SK-N-SH (cell line): ENCODE measurements around the gene PTPN14. TPM values are rescaled to one million over a fixed set of nuclear protein-coding genes. Genes with fewer than 3 reads are reported as not detected.

Experiments
- CTCF ChIA-PET: fragments of 300-600, 350-600 bp; formaldehyde crosslinking; extraction: SDS; loops from one replicate; lab custom pipeline; 2021; lab: Yijun Ruan, JAX
- POLR2A ChIA-PET: fragments of 350-600 bp; sonication (Branson Sonifier 250); formaldehyde crosslinking; extraction: SDS; loops from one replicate; lab custom pipeline; 2020; ENCODE audit warnings: antibody characterized with exemption, inconsistent platforms; lab: Yijun Ruan, JAX
- DNase-seq: peaks from one replicate; pipeline ENCODE4 v3.0.0; 2012
- H2AFZ ChIP-seq: fragments of 200-600 bp; sonication (generic); 2 replicates; pipeline ENCODE4 v1.8.1; 2016; ENCODE audit warnings: antibody characterized with exemption, mild to moderate bottlenecking, low read depth
- H3F3A ChIP-seq: fragments of 200-600 bp; sonication (generic); replicated peaks from 2 replicates; pipeline ENCODE3; 2016; ENCODE audit warnings: antibody characterized with exemption, mild to moderate bottlenecking; ENCODE audit not compliant: insufficient read depth
- H3K27ac ChIP-seq, 2 experiments: fragments of 200-500 bp in 1 of 2; fragments of 200-600 bp in 1 of 2; sonication (Bioruptor generic) in 1 of 2; sonication (generic), shearing (Covaris generic) in 1 of 2; 2 replicates each; pipeline versions ENCODE4 v1.5.1 to v1.6.1; 2014 to 2016; ENCODE audit warnings: low read depth in 2 of 2, inconsistent platforms in 1 of 2, low read length in 1 of 2, mild to moderate bottlenecking in 1 of 2, mixed read lengths in 1 of 2
- H3K27me3 ChIP-seq: fragments of 200-600 bp; sonication (generic), shearing (Covaris generic); 2 replicates; pipeline ENCODE4 v1.6.1; 2016; ENCODE audit warnings: mixed run types; ENCODE audit not compliant: insufficient read depth
- H3K36me3 ChIP-seq, 2 experiments: fragments of 200-500 bp in 1 of 2; fragments of 200-600 bp in 1 of 2; sonication (Bioruptor generic) in 1 of 2; sonication (generic) in 1 of 2; replicated peaks in 1 of 2; 2 replicates each; pipeline versions ENCODE3 to v1.5.1; 2014 to 2016; ENCODE audit warnings: low read length in 1 of 2, mild to moderate bottlenecking in 1 of 2; ENCODE audit not compliant: insufficient read depth in 2 of 2, control insufficient read depth in 1 of 2
- H3K4me1 ChIP-seq, 2 experiments: fragments of 200-500 bp in 1 of 2; fragments of 200-600 bp in 1 of 2; sonication (Bioruptor generic) in 1 of 2; sonication (generic), shearing (Covaris generic) in 1 of 2; 2 replicates each; pipeline versions ENCODE4 v1.5.1 to v1.6.1; 2014 to 2016; ENCODE audit warnings: low read depth in 1 of 2, low read length in 1 of 2, mixed run types in 1 of 2; ENCODE audit not compliant: insufficient read depth in 2 of 2, control insufficient read depth in 1 of 2
- H3K4me2 ChIP-seq: fragments of 200-600 bp; sonication (generic), shearing (Covaris generic); 2 replicates; pipeline ENCODE4 v1.6.1; 2017; ENCODE audit warnings: mixed run types
- H3K4me3 ChIP-seq, 2 experiments: fragments of 200-500 bp in 1 of 2; fragments of 200-600 bp in 1 of 2; sonication (Bioruptor generic) in 1 of 2; sonication (generic), shearing (Covaris generic) in 1 of 2; 2 replicates each; pipeline versions ENCODE4 v1.5.1 to v1.8.1; 2014 to 2016; ENCODE audit warnings: low read depth in 2 of 2, inconsistent platforms in 1 of 2, low read length in 1 of 2, mild to moderate bottlenecking in 1 of 2, mixed read lengths in 1 of 2, moderate library complexity in 1 of 2
- H3K79me2 ChIP-seq: fragments of 200-600 bp; sonication (generic); 2 replicates; pipeline ENCODE4 v1.8.1; 2017; ENCODE audit warnings: mild to moderate bottlenecking; ENCODE audit not compliant: insufficient read depth
- H3K9ac ChIP-seq: fragments of 200-600 bp; sonication (generic); 2 replicates; pipeline ENCODE4 v1.6.1; 2017; ENCODE audit warnings: mixed run types
- H3K9me2 ChIP-seq: fragments of 200-600 bp; sonication (generic); 2 replicates; pipeline ENCODE4 v1.6.1; 2017; ENCODE audit warnings: mixed run types
- H3K9me3 ChIP-seq: fragments of 200-600 bp; sonication (generic); 2 replicates; pipeline ENCODE4 v1.6.1; 2017; ENCODE audit warnings: mixed run types, mild to moderate bottlenecking, moderate library complexity
- H4K20me1 ChIP-seq: fragments of 200-600 bp; sonication (generic); 2 replicates; pipeline ENCODE4 v1.6.1; 2017; ENCODE audit warnings: mild to moderate bottlenecking, mixed run types; ENCODE audit not compliant: insufficient read depth
- EP300 ChIP-seq, 2 experiments: IDR thresholded peaks; 2 replicates each; pipeline versions ENCODE4 v1.4.0 to v1.6.1; 2012; ENCODE audit warnings: borderline replicate concordance in 1 of 2, low read depth in 1 of 2, low read length in 1 of 2
- EZH2phosphoT487 ChIP-seq: fragments of 200-600 bp; sonication (generic); IDR thresholded peaks from 2 replicates; pipeline ENCODE4 v1.6.1; 2017; ENCODE audit warnings: low read depth, mixed run types, mild to moderate bottlenecking, antibody characterized with exemption, moderate library complexity, borderline replicate concordance
- FOSL2 ChIP-seq: IDR thresholded peaks from 2 replicates; pipeline ENCODE4 v1.4.0; 2012; ENCODE audit warnings: low read depth, mild to moderate bottlenecking, moderate library complexity, borderline replicate concordance
- GABPA ChIP-seq: IDR thresholded peaks from 2 replicates; pipeline ENCODE4 v1.4.0; 2012; ENCODE audit warnings: low read depth, mild to moderate bottlenecking
- MEF2A ChIP-seq: IDR thresholded peaks from 2 replicates; pipeline ENCODE4 v1.4.0; 2012; ENCODE audit warnings: low read depth, borderline replicate concordance
- NRF1 ChIP-seq: IDR thresholded peaks from 2 replicates; pipeline ENCODE4 v1.6.1; 2012; ENCODE audit warnings: low read depth, mild to moderate bottlenecking, low read length
- POLR2AphosphoS5 ChIP-seq: IDR thresholded peaks from 2 replicates; pipeline ENCODE4 v1.6.1; 2012; ENCODE audit warnings: low read depth, low read length
- RAD21 ChIP-seq: IDR thresholded peaks from 2 replicates; pipeline ENCODE4 v1.6.1; 2012; ENCODE audit warnings: mild to moderate bottlenecking, low read length
- RFX5 ChIP-seq: IDR thresholded peaks from 2 replicates; pipeline ENCODE4 v1.6.1; 2012; ENCODE audit warnings: mild to moderate bottlenecking, improper control_type of control experiment, low read length
- SIN3A ChIP-seq: IDR thresholded peaks from 2 replicates; pipeline ENCODE4 v1.6.1; 2012; ENCODE audit warnings: low read depth, mild to moderate bottlenecking, low read length, moderate library complexity, borderline replicate concordance
- TAF1 ChIP-seq: IDR thresholded peaks from 2 replicates; pipeline ENCODE4 v1.6.1; 2012; ENCODE audit warnings: low read depth, mild to moderate bottlenecking, low read length, moderate library complexity, borderline replicate concordance
- TEAD4 ChIP-seq: IDR thresholded peaks from 2 replicates; pipeline ENCODE4 v1.4.0; 2012; ENCODE audit warnings: mild to moderate bottlenecking, borderline replicate concordance; ENCODE audit not compliant: insufficient read depth
- WGBS: methylation state at CpG from one replicate; pipeline ENCODE4 v1.1.6; 2017; ENCODE audit warnings: low lambda C conversion rate; 5-methylcytosine and 5-hydroxymethylcytosine counted together
- polyA plus RNA-seq, 3 experiments: library from polyadenylated mRNA; depleted of rRNA; stranded (reverse); fragments of >200 nt; gene quantifications; 2 replicates each; pipeline ENCODE4 v1.2.3, GENCODE V29; 2012
- TF ChIP-seq, protein P1 (sequence below): IDR thresholded peaks from 2 replicates; pipeline ENCODE4 v1.6.1; 2012; ENCODE audit warnings: mild to moderate bottlenecking, low read depth, low read length, moderate library complexity
- TF ChIP-seq, protein P2 (sequence below): IDR thresholded peaks from 2 replicates; pipeline ENCODE4 v1.4.0; 2012; ENCODE audit warnings: low read depth, borderline replicate concordance
- TF ChIP-seq, protein P3 (sequence below): fragments of 200-600 bp; sonication (generic); IDR thresholded peaks from 2 replicates; pipeline ENCODE4 v1.6.1; 2017; ENCODE audit warnings: antibody characterized with exemption, mild to moderate bottlenecking, moderate library complexity
- TF ChIP-seq, protein P4 (sequence below): IDR thresholded peaks from 2 replicates; pipeline ENCODE4 v1.4.0; 2012; ENCODE audit warnings: low read depth
- TF ChIP-seq, protein P5 (sequence below): IDR thresholded peaks from 2 replicates; pipeline ENCODE4 v1.4.0; 2012; ENCODE audit warnings: low read depth, borderline replicate concordance

PTPN14 gene
- polyA plus RNA-seq, 1 of the 3 experiments (the other 2 are of a cell fraction): 12.8 TPM

DNA sequence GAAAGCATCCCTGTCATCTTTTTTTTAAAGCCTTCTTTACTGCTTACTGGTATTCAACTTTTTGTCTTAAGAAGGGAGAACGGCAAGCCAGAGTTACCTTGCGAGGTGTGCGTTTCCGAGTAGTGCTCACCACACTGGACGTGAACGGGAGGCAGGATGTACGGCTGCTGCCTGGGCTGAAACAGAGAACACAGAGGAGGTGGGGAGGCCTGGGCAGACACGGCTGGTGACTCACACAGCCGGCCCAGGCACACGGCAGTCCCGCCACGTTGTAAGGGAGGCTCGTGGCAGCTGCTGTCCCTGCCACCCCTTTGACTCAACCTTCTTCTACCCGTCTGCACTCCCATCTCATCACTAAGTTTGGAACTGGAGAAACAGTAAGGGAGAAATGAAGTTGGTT lies 164.7 kb downstream of the PTPN14 start:
- Histone ChIP-seq H3K27ac (peak overlapping the region; percentile 12 to 51; a peak in 3 of 4 replicates), H2AFZ (no peak overlapping the region), H3K4me3 (no peak overlapping the region), H3K79me2 (peaks cover 38% of the 10 kb centered on the region; the same call in 1 of the 2 replicates), H3K27me3 (no peaks in the 10 kb centered on the region), H3K9ac (no peak overlapping the region), H3K4me2 (no peak overlapping the region), H3F3A (peaks cover 12% of the 10 kb centered on the region), H4K20me1 (no peaks in the 10 kb centered on the region), H3K4me1 (no peaks in the 10 kb centered on the region; a peak in 2 of 4 replicates), H3K9me2 (no peaks in the 10 kb centered on the region), H3K9me3 (no peaks in the 10 kb centered on the region), H3K36me3 (peaks cover 51 to 84% of the 10 kb centered on the region in 2 experiments)
- WGBS: 73% methylated on average over 12 of the region's 14 CpGs
- TF ChIP-seq NRF1: no peak
- no peak for TF ChIP-seq GABPA
- TF ChIP-seq TEAD4: no peak
- TF ChIP-seq, protein P1, sequence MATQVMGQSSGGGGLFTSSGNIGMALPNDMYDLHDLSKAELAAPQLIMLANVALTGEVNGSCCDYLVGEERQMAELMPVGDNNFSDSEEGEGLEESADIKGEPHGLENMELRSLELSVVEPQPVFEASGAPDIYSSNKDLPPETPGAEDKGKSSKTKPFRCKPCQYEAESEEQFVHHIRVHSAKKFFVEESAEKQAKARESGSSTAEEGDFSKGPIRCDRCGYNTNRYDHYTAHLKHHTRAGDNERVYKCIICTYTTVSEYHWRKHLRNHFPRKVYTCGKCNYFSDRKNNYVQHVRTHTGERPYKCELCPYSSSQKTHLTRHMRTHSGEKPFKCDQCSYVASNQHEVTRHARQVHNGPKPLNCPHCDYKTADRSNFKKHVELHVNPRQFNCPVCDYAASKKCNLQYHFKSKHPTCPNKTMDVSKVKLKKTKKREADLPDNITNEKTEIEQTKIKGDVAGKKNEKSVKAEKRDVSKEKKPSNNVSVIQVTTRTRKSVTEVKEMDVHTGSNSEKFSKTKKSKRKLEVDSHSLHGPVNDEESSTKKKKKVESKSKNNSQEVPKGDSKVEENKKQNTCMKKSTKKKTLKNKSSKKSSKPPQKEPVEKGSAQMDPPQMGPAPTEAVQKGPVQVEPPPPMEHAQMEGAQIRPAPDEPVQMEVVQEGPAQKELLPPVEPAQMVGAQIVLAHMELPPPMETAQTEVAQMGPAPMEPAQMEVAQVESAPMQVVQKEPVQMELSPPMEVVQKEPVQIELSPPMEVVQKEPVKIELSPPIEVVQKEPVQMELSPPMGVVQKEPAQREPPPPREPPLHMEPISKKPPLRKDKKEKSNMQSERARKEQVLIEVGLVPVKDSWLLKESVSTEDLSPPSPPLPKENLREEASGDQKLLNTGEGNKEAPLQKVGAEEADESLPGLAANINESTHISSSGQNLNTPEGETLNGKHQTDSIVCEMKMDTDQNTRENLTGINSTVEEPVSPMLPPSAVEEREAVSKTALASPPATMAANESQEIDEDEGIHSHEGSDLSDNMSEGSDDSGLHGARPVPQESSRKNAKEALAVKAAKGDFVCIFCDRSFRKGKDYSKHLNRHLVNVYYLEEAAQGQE: no peak
- TF ChIP-seq RAD21: no peak
- TF ChIP-seq EZH2phosphoT487: no peak
- TF ChIP-seq TAF1: no peak
- TF ChIP-seq, protein P2, sequence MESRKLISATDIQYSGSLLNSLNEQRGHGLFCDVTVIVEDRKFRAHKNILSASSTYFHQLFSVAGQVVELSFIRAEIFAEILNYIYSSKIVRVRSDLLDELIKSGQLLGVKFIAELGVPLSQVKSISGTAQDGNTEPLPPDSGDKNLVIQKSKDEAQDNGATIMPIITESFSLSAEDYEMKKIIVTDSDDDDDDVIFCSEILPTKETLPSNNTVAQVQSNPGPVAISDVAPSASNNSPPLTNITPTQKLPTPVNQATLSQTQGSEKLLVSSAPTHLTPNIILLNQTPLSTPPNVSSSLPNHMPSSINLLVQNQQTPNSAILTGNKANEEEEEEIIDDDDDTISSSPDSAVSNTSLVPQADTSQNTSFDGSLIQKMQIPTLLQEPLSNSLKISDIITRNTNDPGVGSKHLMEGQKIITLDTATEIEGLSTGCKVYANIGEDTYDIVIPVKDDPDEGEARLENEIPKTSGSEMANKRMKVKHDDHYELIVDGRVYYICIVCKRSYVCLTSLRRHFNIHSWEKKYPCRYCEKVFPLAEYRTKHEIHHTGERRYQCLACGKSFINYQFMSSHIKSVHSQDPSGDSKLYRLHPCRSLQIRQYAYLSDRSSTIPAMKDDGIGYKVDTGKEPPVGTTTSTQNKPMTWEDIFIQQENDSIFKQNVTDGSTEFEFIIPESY: no peak
- TF ChIP-seq RFX5: no peak
- TF ChIP-seq, protein P3, sequence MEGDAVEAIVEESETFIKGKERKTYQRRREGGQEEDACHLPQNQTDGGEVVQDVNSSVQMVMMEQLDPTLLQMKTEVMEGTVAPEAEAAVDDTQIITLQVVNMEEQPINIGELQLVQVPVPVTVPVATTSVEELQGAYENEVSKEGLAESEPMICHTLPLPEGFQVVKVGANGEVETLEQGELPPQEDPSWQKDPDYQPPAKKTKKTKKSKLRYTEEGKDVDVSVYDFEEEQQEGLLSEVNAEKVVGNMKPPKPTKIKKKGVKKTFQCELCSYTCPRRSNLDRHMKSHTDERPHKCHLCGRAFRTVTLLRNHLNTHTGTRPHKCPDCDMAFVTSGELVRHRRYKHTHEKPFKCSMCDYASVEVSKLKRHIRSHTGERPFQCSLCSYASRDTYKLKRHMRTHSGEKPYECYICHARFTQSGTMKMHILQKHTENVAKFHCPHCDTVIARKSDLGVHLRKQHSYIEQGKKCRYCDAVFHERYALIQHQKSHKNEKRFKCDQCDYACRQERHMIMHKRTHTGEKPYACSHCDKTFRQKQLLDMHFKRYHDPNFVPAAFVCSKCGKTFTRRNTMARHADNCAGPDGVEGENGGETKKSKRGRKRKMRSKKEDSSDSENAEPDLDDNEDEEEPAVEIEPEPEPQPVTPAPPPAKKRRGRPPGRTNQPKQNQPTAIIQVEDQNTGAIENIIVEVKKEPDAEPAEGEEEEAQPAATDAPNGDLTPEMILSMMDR: no peak
- no peak for TF ChIP-seq SIN3A
- no peak for TF ChIP-seq MEF2A
- TF ChIP-seq EP300 (IDR thresholded peaks at IDR 0.05; ENCODE audit: borderline replicate concordance in 1 of 2, low read depth in 1 of 2, low read length in 1 of 2): no peak
- no peak for TF ChIP-seq POLR2AphosphoS5
- TF ChIP-seq, protein P4, sequence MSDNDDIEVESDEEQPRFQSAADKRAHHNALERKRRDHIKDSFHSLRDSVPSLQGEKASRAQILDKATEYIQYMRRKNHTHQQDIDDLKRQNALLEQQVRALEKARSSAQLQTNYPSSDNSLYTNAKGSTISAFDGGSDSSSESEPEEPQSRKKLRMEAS: peak; percentile 62
- peak; percentile 33; the same call in 1 of the 2 replicates for TF ChIP-seq FOSL2
- TF ChIP-seq, protein P5, sequence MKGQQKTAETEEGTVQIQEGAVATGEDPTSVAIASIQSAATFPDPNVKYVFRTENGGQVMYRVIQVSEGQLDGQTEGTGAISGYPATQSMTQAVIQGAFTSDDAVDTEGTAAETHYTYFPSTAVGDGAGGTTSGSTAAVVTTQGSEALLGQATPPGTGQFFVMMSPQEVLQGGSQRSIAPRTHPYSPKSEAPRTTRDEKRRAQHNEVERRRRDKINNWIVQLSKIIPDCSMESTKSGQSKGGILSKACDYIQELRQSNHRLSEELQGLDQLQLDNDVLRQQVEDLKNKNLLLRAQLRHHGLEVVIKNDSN: no peak
- ChIA-PET CTCF (interaction anchor here (1.2 kb wide), 1 partner anchor 10 kb away, joined by 3 read pairs; no protein-coding TSS in a partner anchor), POLR2A (no interaction called here)
- DNase-seq: no peak
